Activated CD8-positive, alpha-beta memory T cell treated with anti-CD3 and anti-CD28 coated beads for 4 hours (primary cell): Measurements from ENCODE around the gene LCE7A.
A peak's percentile ranks its signal among the peaks of the same experiment; 100 is the strongest.

Experiments
- DNase-seq, 2 donors: peaks; one replicate each; pipeline ENCODE4 v3.0.0-alpha.2; 2020; ENCODE audit warnings: low read depth in 2 of 2

LCE7A gene

GRCh38 chr1:152859696-152860095 lies at the start of gene LCE7A:
Gene LCE7A, plus strand, starts transcription at chr1:152859996. Its CDS starts 702 bp downstream, at chr1:152860698.
- DNase-seq, result no peak

- DNase-seq, result no peak
Observed at GRCh38 chr1:152811050-152811449, 48.7 kb upstream of the LCE7A start.

- DNase-seq, result no peak
Observed at GRCh38 chr1:152811671-152812070, 48.1 kb upstream of the LCE7A start, which contains the start of gene LCE1B. Gene LCE1B, plus strand, starts transcription at chr1:152811971. Its CDS starts 476 bp downstream, at chr1:152812447.

- DNase-seq, result no peak
Observed at GRCh38 chr1:152817309-152817708, 42.5 kb upstream of the LCE7A start.

GRCh38 chr1:152823294-152823693 lies 36.5 kb upstream of the LCE7A start:
- no peak for DNase-seq

- DNase-seq, result no peak
Observed at GRCh38 chr1:152824964-152825363, 34.8 kb upstream of the LCE7A start.

- DNase-seq, result no peak
Observed at GRCh38 chr1:152827173-152827572, 32.6 kb upstream of the LCE7A start, which contains the start of gene LCE1A. Gene LCE1A, plus strand, starts transcription at chr1:152827473. Its CDS starts 0 bp downstream, at chr1:152827473.

- no peak for DNase-seq
Observed at GRCh38 chr1:152836870-152837269, 22.9 kb upstream of the LCE7A start.

GRCh38 chr1:152842556-152842955 lies 17.2 kb upstream of the LCE7A start, which contains the start of gene LCE6A:
Gene LCE6A, plus strand, starts transcription at chr1:152842856. Its CDS starts 665 bp downstream, at chr1:152843521.
- DNase-seq, result no peak

GRCh38 chr1:152855661-152856060 lies 4.1 kb upstream of the LCE7A start:
- DNase-seq, result no peak

- DNase-seq, result no peak
Observed at GRCh38 chr1:152858062-152858461, 1.7 kb upstream of the LCE7A start.

- no peak for DNase-seq
Observed at GRCh38 chr1:152860129-152860528, 333 bp downstream of the LCE7A start.

- no peak for DNase-seq
Observed at GRCh38 chr1:152861374-152861773, 1.6 kb downstream of the LCE7A start.

GRCh38 chr1:152864443-152864842 lies 4.6 kb downstream of the LCE7A start:
- no peak for DNase-seq

GRCh38 chr1:152866321-152866720 lies 6.5 kb downstream of the LCE7A start:
- no peak for DNase-seq

GRCh38 chr1:152869808-152870419 lies 10.1 kb downstream of the LCE7A start:
- peak; percentile 23 to 25 for DNase-seq

GRCh38 chr1:152870831-152871730 lies 11.3 kb downstream of the LCE7A start:
- DNase-seq, result no peak

- no peak for DNase-seq
Observed at GRCh38 chr1:152871731-152872126, 11.9 kb downstream of the LCE7A start.

GRCh38 chr1:152873495-152873894 lies 13.7 kb downstream of the LCE7A start:
- DNase-seq, result no peak

GRCh38 chr1:152876827-152877226 lies 17.0 kb downstream of the LCE7A start:
- DNase-seq, result no peak

GRCh38 chr1:152878042-152878441 lies 18.2 kb downstream of the LCE7A start, which contains the start of gene SMCP:
Gene SMCP, plus strand, starts transcription at chr1:152878322. Its CDS starts 6,101 bp downstream, at chr1:152884423.
- DNase-seq, result no peak

- no peak for DNase-seq
Observed at GRCh38 chr1:152879559-152880198, 19.9 kb downstream of the LCE7A start.
